Neural crest cell (in vitro differentiated cells): ENCODE data around the gene S100A14. TPM values are rescaled to one million over a fixed set of nuclear protein-coding genes. Genes with fewer than 3 reads are reported as not detected.

ENCODE experiments used
- DNase-seq: peaks from one replicate; pipeline ENCODE4 v3.0.0; 2021; ENCODE audit warnings: low read depth, mixed read lengths, low spot score
- H3K27ac Mint-ChIP-seq: one replicate; pipeline ENCODE4 v1.8.0; 2021; ENCODE audit warnings: mild to moderate bottlenecking, mixed read lengths; ENCODE audit not compliant: unreplicated experiment
- H3K27me3 Mint-ChIP-seq: 2 replicates; pipeline ENCODE4 v1.8.0; 2021; ENCODE audit warnings: low read depth, mild to moderate bottlenecking, mixed read lengths
- H3K36me3 Mint-ChIP-seq: 2 replicates; pipeline ENCODE4 v1.8.0; 2021; ENCODE audit warnings: low read depth, mild to moderate bottlenecking, mixed read lengths
- H3K4me1 Mint-ChIP-seq: 2 replicates; pipeline ENCODE4 v1.8.0; 2021; ENCODE audit warnings: mixed read lengths
- H3K4me3 Mint-ChIP-seq: one replicate; pipeline ENCODE4 v1.8.0; 2021; ENCODE audit warnings: mild to moderate bottlenecking, mixed read lengths
- H3K9me3 Mint-ChIP-seq: 2 replicates; pipeline ENCODE4 v1.8.0; 2021; ENCODE audit warnings: mixed read lengths
- total RNA-seq: library from RNA; stranded (reverse); gene quantifications from 2 replicates; pipeline ENCODE4 v1.2.1, GENCODE V29; 2021
- TF ChIP-seq, protein P1 (sequence below): fragments of 200-600 bp; sonication (generic); conservative IDR thresholded peaks from 2 replicates; pipeline ENCODE4 v1.5.0; 2021; ENCODE audit warnings: antibody characterized with exemption, mild to moderate bottlenecking

The S100A14 gene
- total RNA-seq, 1 donor from 2014 or later: not detected

DNA sequence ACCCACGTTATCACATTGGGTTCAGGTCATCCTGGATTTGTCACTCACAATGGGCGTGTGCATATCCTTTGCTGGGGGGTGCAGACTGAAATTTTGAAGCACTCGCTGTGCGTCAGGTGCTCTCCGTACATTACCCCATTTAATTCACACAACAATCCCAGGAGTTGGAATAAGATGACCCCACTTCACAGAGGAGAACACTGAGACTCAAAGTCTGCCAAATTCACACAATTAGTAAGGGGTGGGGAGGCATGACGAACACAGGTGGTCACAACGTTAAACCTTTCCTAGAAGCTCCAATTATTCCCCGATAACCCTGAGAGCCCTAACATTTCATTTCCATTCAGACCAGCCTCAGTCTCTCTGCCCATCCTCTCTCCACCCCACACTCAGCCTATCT, 46.7 kb downstream of the S100A14 start:
- no peak for DNase-seq
- H3K27ac Mint-ChIP-seq: no peak overlapping the region
- H3K36me3 Mint-ChIP-seq: no peaks in the 10 kb centered on the region
- H3K27me3 Mint-ChIP-seq: no peaks in the 10 kb centered on the region
- peaks cover 56% of the 10 kb centered on the region for H3K4me1 Mint-ChIP-seq
- TF ChIP-seq, protein P1, sequence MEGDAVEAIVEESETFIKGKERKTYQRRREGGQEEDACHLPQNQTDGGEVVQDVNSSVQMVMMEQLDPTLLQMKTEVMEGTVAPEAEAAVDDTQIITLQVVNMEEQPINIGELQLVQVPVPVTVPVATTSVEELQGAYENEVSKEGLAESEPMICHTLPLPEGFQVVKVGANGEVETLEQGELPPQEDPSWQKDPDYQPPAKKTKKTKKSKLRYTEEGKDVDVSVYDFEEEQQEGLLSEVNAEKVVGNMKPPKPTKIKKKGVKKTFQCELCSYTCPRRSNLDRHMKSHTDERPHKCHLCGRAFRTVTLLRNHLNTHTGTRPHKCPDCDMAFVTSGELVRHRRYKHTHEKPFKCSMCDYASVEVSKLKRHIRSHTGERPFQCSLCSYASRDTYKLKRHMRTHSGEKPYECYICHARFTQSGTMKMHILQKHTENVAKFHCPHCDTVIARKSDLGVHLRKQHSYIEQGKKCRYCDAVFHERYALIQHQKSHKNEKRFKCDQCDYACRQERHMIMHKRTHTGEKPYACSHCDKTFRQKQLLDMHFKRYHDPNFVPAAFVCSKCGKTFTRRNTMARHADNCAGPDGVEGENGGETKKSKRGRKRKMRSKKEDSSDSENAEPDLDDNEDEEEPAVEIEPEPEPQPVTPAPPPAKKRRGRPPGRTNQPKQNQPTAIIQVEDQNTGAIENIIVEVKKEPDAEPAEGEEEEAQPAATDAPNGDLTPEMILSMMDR: no peak
- H3K4me3 Mint-ChIP-seq: no peak overlapping the region
- H3K9me3 Mint-ChIP-seq: no peaks in the 10 kb centered on the region

DNA sequence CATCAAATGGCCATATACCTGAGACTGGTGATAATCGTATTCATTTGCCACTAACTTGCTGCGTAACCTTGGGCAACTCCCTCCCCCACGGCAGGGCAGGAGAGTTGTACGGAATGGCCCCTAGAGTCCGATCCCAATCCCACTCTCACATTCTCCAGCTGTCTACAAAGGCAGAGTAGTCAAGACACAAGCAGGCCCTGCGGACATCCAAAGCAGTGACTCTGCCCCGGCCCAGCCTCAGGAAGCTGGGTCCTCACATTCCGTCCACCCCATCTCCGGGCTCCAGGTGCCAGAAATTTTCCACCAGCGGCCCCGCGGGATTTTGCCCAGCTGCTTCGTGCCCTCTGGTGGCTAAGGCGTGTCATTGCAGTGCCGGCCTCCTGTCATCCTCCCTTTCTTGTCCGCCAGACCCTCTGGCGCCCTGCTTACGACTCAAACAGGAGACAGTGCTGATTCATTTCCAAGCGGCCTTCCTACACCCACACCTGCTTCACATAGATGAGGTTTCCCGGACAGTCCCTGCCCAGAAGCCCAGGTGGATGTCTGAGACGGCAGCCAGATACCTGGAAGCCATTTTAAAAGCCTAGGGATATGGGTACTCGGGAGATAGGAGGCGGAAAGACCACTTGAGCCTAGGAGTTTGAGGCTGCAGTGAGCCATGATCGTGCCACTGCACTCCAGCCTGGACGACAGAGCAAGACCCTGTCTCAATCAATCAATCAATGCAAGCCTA, 47.6 kb downstream of the S100A14 start:
- peaks cover 56% of the 10 kb centered on the region for H3K4me1 Mint-ChIP-seq
- H3K27me3 Mint-ChIP-seq: no peaks in the 10 kb centered on the region
- H3K27ac Mint-ChIP-seq: peak overlapping the region; percentile 97
- DNase-seq: peak; percentile 96
- H3K9me3 Mint-ChIP-seq: no peaks in the 10 kb centered on the region
- H3K36me3 Mint-ChIP-seq: no peaks in the 10 kb centered on the region
- peak overlapping the region; percentile 71 for H3K4me3 Mint-ChIP-seq
- TF ChIP-seq, protein P1: peak; percentile 99

DNA sequence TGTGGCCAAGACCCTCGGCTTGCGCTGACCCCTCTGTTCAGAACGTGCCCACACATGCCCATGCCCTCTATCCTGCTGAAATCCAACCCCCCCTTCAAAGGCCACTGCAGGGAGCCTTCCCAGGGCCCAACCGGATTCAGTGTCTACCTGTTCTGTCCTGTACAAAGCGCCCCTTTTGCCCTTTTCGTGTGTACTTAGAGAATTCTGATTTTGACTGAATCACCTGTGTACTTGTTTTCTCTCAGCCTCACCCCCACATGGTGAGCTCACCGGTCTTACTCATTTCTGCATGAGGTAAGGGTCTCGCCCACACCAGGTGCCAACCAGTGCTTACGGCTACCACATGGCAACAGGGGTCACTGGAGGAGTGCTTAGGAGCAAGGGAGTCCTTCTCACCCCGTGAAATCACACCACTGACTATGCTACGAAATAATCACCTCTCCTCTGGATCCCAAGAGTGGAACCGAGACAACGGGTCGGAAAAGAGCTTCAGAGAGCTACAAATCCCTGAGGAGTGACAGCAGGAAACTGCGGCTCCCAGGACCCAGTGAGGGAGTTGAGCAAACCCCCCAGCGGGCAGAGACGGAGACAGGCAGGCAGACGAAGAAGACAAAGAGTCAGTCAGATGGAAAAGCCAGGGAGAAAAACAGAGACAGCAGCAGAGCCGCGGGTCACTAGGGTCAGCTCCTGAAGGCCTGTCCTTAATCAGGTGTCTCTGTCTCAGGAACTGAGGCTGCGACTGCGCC, 48.3 kb downstream of the S100A14 start:
- no peak for DNase-seq
- TF ChIP-seq, protein P1: no peak
- Mint-ChIP-seq H3K36me3 (no peaks in the 10 kb centered on the region), H3K9me3 (no peaks in the 10 kb centered on the region), H3K27me3 (no peaks in the 10 kb centered on the region), H3K27ac (peak overlapping the region; percentile 97), H3K4me3 (peak overlapping the region; percentile 71), H3K4me1 (peaks cover 50% of the 10 kb centered on the region)

DNA sequence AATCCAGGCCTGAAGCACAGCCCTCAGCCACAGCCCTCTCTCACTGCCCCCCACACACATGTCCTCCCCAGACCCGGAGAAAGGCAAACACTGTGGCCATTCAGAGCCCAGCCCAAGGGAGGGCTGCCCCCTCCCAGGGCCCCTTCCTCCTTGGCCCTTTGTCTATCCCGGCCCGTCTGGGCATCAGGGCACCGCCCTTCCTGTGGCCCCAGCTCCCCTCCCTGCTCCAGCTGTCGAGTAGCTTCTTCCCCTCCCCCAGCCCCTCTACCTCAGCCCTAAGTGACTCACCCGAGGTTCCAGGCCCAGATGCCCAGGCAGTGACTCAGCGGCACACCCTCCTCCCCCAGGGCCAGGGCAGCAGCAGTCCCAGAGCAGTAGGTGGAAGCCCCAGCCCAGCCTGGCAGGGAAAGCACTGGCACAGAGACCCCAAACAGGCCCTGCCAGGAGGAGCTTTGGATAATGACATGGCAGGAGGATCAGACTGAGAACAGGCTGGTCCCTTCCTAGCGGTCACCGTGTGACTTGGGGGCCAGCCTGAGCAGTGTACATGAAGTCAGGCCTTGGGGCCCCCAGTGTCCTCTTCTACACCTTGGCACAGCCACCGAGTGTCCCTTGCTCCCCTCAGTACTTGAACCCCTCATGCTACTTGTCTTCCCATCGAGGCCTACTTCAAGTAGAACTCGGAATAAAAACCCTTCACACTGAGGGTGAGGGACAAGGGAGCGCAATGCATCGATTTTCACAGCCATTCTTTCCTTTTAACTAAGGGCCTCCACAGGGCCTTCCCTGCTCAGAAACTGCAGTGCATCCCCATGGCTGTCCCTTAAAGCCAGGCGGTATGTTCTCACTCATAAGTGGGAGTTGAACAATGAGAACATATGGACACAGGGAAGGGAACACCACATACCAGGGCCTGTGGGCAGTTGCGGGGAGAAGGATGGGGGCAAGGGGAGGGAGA, 49.4 kb downstream of the S100A14 start:
- peak overlapping the region; percentile 98 for H3K27ac Mint-ChIP-seq

More for the DNA sequence above, 49.4 kb downstream of the S100A14 start:
- TF ChIP-seq, protein P1: no peak
- peak overlapping the region; percentile 64 for H3K4me3 Mint-ChIP-seq
- peaks cover 43% of the 10 kb centered on the region for H3K4me1 Mint-ChIP-seq
- H3K9me3 Mint-ChIP-seq: no peaks in the 10 kb centered on the region
- H3K36me3 Mint-ChIP-seq: no peaks in the 10 kb centered on the region
- H3K27me3 Mint-ChIP-seq: no peaks in the 10 kb centered on the region
- DNase-seq: peak; percentile 40
